RWPE1 (cell line): ENCODE measurements around the gene FEN1.
A peak's percentile ranks its signal among the peaks of the same experiment; 100 is the strongest.

Experiments used
- CTCF ChIA-PET: fragments of 350-600 bp; sonication (Branson Sonifier 250); formaldehyde crosslinking; extraction: SDS; loops from one replicate; lab custom pipeline; 2021; lab: Yijun Ruan, JAX
- POLR2A ChIA-PET: fragments of 400-600 bp; formaldehyde crosslinking; extraction: SDS; loops from one replicate; lab custom pipeline; 2020; ENCODE audit warnings: antibody characterized with exemption; ENCODE audit not compliant: low non-redundant PET; lab: Yijun Ruan, JAX
- DNase-seq: peaks from one replicate; pipeline ENCODE4 v3.0.0; 2012; ENCODE audit warnings: low spot score
- H3K27ac ChIP-seq: fragments of 450-650 bp; 2 replicates; pipeline ENCODE4 v1.5.1; 2017
- TF ChIP-seq, protein P1 (sequence below): fragments of 450-650 bp; conservative IDR thresholded peaks from 2 replicates; pipeline ENCODE4 v1.5.1; 2017; ENCODE audit warnings: low read depth, mild to moderate bottlenecking

FEN1 gene

DNA sequence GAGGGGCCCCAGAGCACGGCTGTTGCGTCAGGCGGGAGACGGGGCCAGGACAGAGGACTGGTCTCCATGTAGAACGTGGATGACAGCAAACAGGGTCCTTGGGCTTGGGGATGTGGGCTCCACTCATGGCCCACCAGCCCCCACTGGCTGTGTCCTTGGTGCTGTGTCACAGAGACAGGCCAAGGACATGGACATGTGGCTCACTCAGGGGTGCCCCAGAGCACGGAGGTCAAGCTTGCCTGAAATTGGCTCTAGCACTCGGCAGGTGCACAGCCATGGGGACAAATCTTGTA, 49.8 kb downstream of the FEN1 start:
- POLR2A ChIA-PET, result no interaction called here
- peak overlapping the region; percentile 46 for H3K27ac ChIP-seq
- TF ChIP-seq, protein P1, sequence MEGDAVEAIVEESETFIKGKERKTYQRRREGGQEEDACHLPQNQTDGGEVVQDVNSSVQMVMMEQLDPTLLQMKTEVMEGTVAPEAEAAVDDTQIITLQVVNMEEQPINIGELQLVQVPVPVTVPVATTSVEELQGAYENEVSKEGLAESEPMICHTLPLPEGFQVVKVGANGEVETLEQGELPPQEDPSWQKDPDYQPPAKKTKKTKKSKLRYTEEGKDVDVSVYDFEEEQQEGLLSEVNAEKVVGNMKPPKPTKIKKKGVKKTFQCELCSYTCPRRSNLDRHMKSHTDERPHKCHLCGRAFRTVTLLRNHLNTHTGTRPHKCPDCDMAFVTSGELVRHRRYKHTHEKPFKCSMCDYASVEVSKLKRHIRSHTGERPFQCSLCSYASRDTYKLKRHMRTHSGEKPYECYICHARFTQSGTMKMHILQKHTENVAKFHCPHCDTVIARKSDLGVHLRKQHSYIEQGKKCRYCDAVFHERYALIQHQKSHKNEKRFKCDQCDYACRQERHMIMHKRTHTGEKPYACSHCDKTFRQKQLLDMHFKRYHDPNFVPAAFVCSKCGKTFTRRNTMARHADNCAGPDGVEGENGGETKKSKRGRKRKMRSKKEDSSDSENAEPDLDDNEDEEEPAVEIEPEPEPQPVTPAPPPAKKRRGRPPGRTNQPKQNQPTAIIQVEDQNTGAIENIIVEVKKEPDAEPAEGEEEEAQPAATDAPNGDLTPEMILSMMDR, result no peak
- DNase-seq, result no peak
- CTCF ChIA-PET, result no interaction called here

DNA sequence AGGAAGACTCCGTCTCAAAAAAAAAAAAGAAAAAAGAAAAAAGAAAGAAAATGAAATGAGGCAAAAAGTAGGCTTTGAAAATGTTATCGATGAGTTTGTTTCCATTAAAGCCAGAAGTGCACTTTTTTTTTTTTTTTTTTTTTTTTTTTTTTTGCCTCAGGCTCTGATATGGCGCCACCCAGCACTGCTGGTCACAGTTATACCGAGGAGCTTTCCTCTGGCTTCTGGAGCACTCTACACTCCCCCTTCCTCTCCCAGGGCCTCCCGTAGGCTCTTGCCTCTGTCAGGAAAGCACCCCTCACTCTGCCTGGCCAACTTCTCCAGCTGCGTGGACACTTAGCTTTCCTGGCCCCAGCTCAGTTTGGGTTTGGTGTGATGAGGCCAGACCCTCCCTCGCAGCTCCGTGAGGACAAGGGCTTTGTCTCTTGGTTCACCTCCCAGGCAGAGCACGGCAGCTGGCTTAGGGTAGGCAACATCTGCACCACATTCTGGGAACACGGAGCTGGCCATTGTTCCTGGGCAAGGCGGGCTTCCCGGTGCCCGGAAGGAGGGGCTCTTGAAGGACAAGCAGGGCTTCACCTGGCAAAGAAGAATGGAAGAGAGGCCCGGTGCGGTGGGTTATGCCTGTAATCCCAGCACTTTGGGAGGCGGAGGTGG, 52.3 kb downstream of the FEN1 start:
- DNase-seq, result no peak
- ChIA-PET POLR2A (interaction anchor here (0.6 to 0.7 kb wide), 2 partner anchors 44 to 1075 kb away, joined by 6 to 14 read pairs; no protein-coding TSS in a partner anchor), CTCF (interaction anchor here (0.5 kb wide), 1 partner anchor 689 kb away, joined by 3 read pairs; no protein-coding TSS in a partner anchor)
- peak overlapping the region; percentile 42 for H3K27ac ChIP-seq
- TF ChIP-seq, protein P1, result no peak

DNA sequence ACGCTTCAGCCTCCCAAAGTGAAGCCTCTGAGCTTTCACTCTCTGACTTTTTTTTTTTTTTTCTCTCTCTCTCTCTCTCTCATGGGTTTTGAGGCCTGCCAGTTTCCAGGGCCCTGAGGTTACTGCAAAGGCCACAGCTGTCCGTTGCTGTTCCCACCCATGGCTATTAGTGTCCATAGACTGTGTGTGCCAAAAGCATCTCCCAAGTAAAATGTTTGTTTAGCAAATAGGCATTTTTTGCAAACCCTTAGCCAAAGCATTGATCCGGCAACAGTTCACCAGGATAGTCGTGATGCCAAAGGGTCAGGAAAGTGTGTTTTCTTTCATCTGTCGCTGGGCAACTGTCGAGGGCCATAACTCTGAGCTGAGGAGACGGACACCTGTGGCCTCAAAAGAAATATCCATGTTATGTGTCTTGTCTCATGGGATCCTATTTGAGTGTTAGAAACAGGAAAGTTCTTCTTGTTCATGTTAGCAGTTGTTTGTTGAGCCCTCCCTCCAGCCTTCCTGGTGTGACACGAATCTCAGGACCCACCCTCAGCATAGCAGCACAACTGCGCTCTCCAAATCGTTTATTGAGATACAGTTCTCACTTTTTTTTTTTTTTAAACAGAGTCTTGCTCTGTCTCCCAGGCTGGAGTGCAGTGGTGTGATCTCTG, 53.8 kb downstream of the FEN1 start:
- no peak for DNase-seq
- TF ChIP-seq, protein P1, result no peak
- ChIA-PET CTCF (interaction anchor here (1.0 kb wide), 1 partner anchor 235 kb away, joined by 4 read pairs; no protein-coding TSS in a partner anchor), POLR2A (no interaction called here)
- no peak overlapping the region for H3K27ac ChIP-seq
